A549 treated with AZD2906 at 1 μM for 4 hours (cell line): Measurements from ENCODE around the gene HTR6. TPM values are rescaled to one million over a fixed set of nuclear protein-coding genes. Genes with fewer than 3 reads are reported as not detected.

ENCODE experiments used
- total RNA-seq: library from RNA; stranded (reverse); fragments of 200-300 nt; extraction: Qiagen RNA extraction; gene quantifications from 5 replicates; pipeline ENCODE4 v1.2.3, GENCODE V29; 2022

HTR6 gene
- 0.12 to 0.22 TPM (median 0.13 TPM) in 5 replicates for total RNA-seq

GRCh38 chr1:19664453-19665185, at the start of gene HTR6:
TSS of gene HTR6 (plus strand) at chr1:19664875. CDS start at chr1:19665754, 879 bp downstream.

GRCh38 chr1:19643602-19644394, 20.9 kb upstream of the HTR6 start, which contains the start of gene NBL1:
TSS of gene NBL1 (plus strand) at chr1:19644311. CDS start at chr1:19655031, 10,720 bp downstream.

Other genes with a start within 250 kb of the HTR6 start
- 232 to 279 TPM (median 235 TPM) in 5 replicates for gene CAPZB, start 179.3 kb upstream of the HTR6 start, total RNA-seq
- gene NBL1, start 20.6 kb upstream of the HTR6 start, total RNA-seq = 35.1 to 68.8 TPM (median 58.1 TPM) in 5 replicates
- 5.0 to 7.4 TPM (median 6.3 TPM) in 5 replicates for gene TMCO4, start 135.0 kb downstream of the HTR6 start, total RNA-seq
- gene RNF186, start 150.4 kb downstream of the HTR6 start, total RNA-seq = not detected in 5 replicates
- 2.5 to 2.8 TPM (median 2.6 TPM) in 5 replicates for gene OTUD3, start 217.5 kb downstream of the HTR6 start, total RNA-seq